Epithelial cell of proximal tubule (primary cell): ENCODE measurements around the gene HMGCR. TPM values are rescaled to one million over a fixed set of nuclear protein-coding genes. Genes with fewer than 3 reads are reported as not detected.

Experiments used
- DNase-seq: peaks from one replicate; pipeline ENCODE4 v3.0.0-alpha.2; 2011; ENCODE audit warnings: low read depth
- H3K4me3 ChIP-seq: 2 replicates; pipeline ENCODE4 v1.5.1; 2011; ENCODE audit warnings: low read depth, mild to moderate bottlenecking, low read length
- CTCF ChIP-seq: conservative IDR thresholded peaks from 2 replicates; pipeline ENCODE4 v1.5.1; 2012; ENCODE audit warnings: low read depth, mild to moderate bottlenecking, low read length
- total RNA-seq: library from RNA; depleted of rRNA; stranded (reverse); fragments of >200 nt; gene quantifications from 2 replicates; pipeline ENCODE4 v1.2.3, GENCODE V29; 2015

The HMGCR gene
- total RNA-seq, 1 donor from 2014 or later = 43.9 TPM

- TF ChIP-seq CTCF = no peak
- no peak overlapping the region for H3K4me3 ChIP-seq
- no peak for DNase-seq
Measured at GRCh38 chr5:75405296-75405695, 68.3 kb downstream of the HMGCR start.

Other genes starting within 250 kb of the HMGCR start
- gene ANKRD31, start 100.3 kb upstream of the HMGCR start, total RNA-seq = 0.12 and 0.14 TPM in 2 replicates
- 7.3 and 11.7 TPM in 2 replicates for gene CERT1, start 174.4 kb downstream of the HMGCR start, total RNA-seq
- gene POLK, start 174.7 kb downstream of the HMGCR start, total RNA-seq = 14.0 and 25.7 TPM in 2 replicates